GM23338 (cell line): ENCODE results near the gene NR2E3. TPM values are rescaled to one million over a fixed set of nuclear protein-coding genes. Genes with fewer than 3 reads are reported as not detected.

Experiments
- ATAC-seq: fragments of 200-7000 bp; cut with Tn5 transposase; 3 replicates; pipeline ENCODE4 v1.9.1; 2020
- DNase-seq: peaks from one replicate; pipeline ENCODE4 v3.0.0-alpha.2; 2015; ENCODE audit warnings: low spot score
- H2AFZ ChIP-seq: fragments of 200-600 bp; sonication (generic); 2 replicates; pipeline ENCODE4 v1.8.0; 2016; ENCODE audit warnings: antibody characterized with exemption, mild to moderate bottlenecking, moderate library complexity
- H3F3A ChIP-seq: fragments of 200-600 bp; sonication (generic); replicated peaks from 2 replicates; pipeline ENCODE4 v1.8.0; 2017; ENCODE audit warnings: antibody characterized with exemption, mixed run types, low read depth
- H3K27ac ChIP-seq: fragments of 200-600 bp; sonication (generic); 2 replicates; pipeline ENCODE4 v1.6.1; 2016; ENCODE audit warnings: low read depth
- H3K27me3 ChIP-seq: fragments of 200-600 bp; sonication (generic); 2 replicates; pipeline ENCODE4 v1.8.0; 2016; ENCODE audit warnings: mild to moderate bottlenecking, mixed run types, moderate library complexity; ENCODE audit not compliant: insufficient read depth
- H3K36me3 ChIP-seq: fragments of 200-600 bp; sonication (generic); 2 replicates; pipeline ENCODE4 v1.8.0; 2016; ENCODE audit warnings: mild to moderate bottlenecking; ENCODE audit not compliant: insufficient read depth
- H3K4me1 ChIP-seq: fragments of 200-600 bp; sonication (generic); 2 replicates; pipeline ENCODE4 v1.8.0; 2016; ENCODE audit warnings: mild to moderate bottlenecking, moderate library complexity; ENCODE audit not compliant: insufficient read depth
- H3K4me2 ChIP-seq: fragments of 200-600 bp; sonication (generic); 2 replicates; pipeline ENCODE4 v1.7.1; 2017; ENCODE audit warnings: mixed run types
- H3K4me3 ChIP-seq: fragments of 200-600 bp; sonication (generic); 2 replicates; pipeline ENCODE4 v1.6.1; 2016; ENCODE audit warnings: mixed run types
- H3K79me2 ChIP-seq: fragments of 200-600 bp; sonication (generic); replicated peaks from 2 replicates; pipeline ENCODE4 v1.8.0; 2017; ENCODE audit warnings: mild to moderate bottlenecking; ENCODE audit not compliant: insufficient read depth
- H3K9me2 ChIP-seq: fragments of 200-600 bp; sonication (generic); 2 replicates; pipeline ENCODE4 v1.8.0; 2017; ENCODE audit not compliant: insufficient read depth
- H4K20me1 ChIP-seq: fragments of 200-600 bp; sonication (generic); replicated peaks from 2 replicates; pipeline ENCODE4 v1.8.0; 2017; ENCODE audit warnings: mild to moderate bottlenecking; ENCODE audit not compliant: insufficient read depth
- H3K27ac Mint-ChIP-seq: 2 replicates; pipeline ENCODE4 v1.8.0; 2020; ENCODE audit warnings: inconsistent platforms, mild to moderate bottlenecking, moderate library complexity, mixed read lengths
- H3K27me3 Mint-ChIP-seq: 3 replicates; pipeline ENCODE4 v1.8.0; 2022; ENCODE audit warnings: low read depth, mild to moderate bottlenecking, moderate library complexity, mixed read lengths, inconsistent platforms; ENCODE audit not compliant: insufficient read depth, poor library complexity
- H3K36me3 Mint-ChIP-seq: 3 replicates; pipeline ENCODE4 v1.8.0; 2021; ENCODE audit warnings: low read depth, mild to moderate bottlenecking, inconsistent platforms, moderate library complexity, mixed read lengths
- H3K4me1 Mint-ChIP-seq: 3 replicates; pipeline ENCODE4 v1.8.0; 2020; ENCODE audit warnings: mild to moderate bottlenecking, inconsistent platforms, mixed read lengths
- H3K4me3 Mint-ChIP-seq: 3 replicates; pipeline ENCODE4 v1.8.0; 2021; ENCODE audit warnings: moderate library complexity, mild to moderate bottlenecking, inconsistent platforms, mixed read lengths
- H3K9me3 Mint-ChIP-seq: 3 replicates; pipeline ENCODE4 v1.8.0; 2020; ENCODE audit warnings: moderate library complexity, mild to moderate bottlenecking, inconsistent platforms, mixed read lengths
- CREB1 ChIP-seq: fragments of 250-450 bp; sonication (Bioruptor Pico); IDR thresholded peaks from 2 replicates; pipeline ENCODE4 v1.5.0; 2020; ENCODE audit warnings: low read depth, mild to moderate bottlenecking, moderate library complexity
- CTCF ChIP-seq, 2 experiments: fragments of 200-600 bp in 1 of 2; sonication (generic) in 1 of 2; conservative IDR thresholded peaks; 2 replicates each; pipeline versions ENCODE4 v1.5.1 to v1.6.1; 2016 to 2017; ENCODE audit warnings: antibody characterized with exemption in 2 of 2, low read depth in 2 of 2, mild to moderate bottlenecking in 2 of 2, moderate library complexity in 1 of 2
- EZH2phosphoT487 ChIP-seq: fragments of 200-600 bp; sonication (generic); IDR thresholded peaks from one replicate; pipeline ENCODE4 v1.8.1; 2018; ENCODE audit warnings: antibody characterized with exemption; ENCODE audit not compliant: unreplicated experiment
- JUNB ChIP-seq: IDR thresholded peaks from one replicate; pipeline ENCODE4 v1.6.1; 2016; ENCODE audit warnings: antibody characterized with exemption; ENCODE audit not compliant: unreplicated experiment
- NANOG ChIP-seq: IDR thresholded peaks from 2 replicates; pipeline ENCODE4 v1.6.1; 2016; ENCODE audit warnings: antibody characterized with exemption, borderline replicate concordance
- POLR2AphosphoS5 ChIP-seq: IDR thresholded peaks from 2 replicates; pipeline ENCODE4 v1.6.1; 2016; ENCODE audit warnings: antibody characterized with exemption, low read depth
- REST ChIP-seq: IDR thresholded peaks from one replicate; pipeline ENCODE4 v1.6.1; 2018; ENCODE audit warnings: antibody characterized with exemption; ENCODE audit not compliant: unreplicated experiment
- STAT1 ChIP-seq: IDR thresholded peaks from one replicate; pipeline ENCODE4 v1.6.1; 2016; ENCODE audit warnings: antibody characterized with exemption; ENCODE audit not compliant: unreplicated experiment
- ZNF114 ChIP-seq: fragments of 250-450 bp; sonication (Bioruptor Pico); IDR thresholded peaks from 2 replicates; pipeline ENCODE4 v1.5.0; 2020; ENCODE audit warnings: mild to moderate bottlenecking, moderate library complexity
- ZNF331 ChIP-seq: fragments of 250-450 bp; sonication (Bioruptor Pico); IDR thresholded peaks from 2 replicates; pipeline ENCODE4 v1.5.0; 2020; ENCODE audit warnings: low read depth, mild to moderate bottlenecking, moderate library complexity
- ZNF462 ChIP-seq: fragments of 250-450 bp; sonication (Bioruptor Pico); IDR thresholded peaks from 2 replicates; pipeline ENCODE4 v1.5.0; 2020; ENCODE audit warnings: mild to moderate bottlenecking, moderate library complexity
- polyA plus RNA-seq: library from polyadenylated mRNA; unstranded; fragments of >200 nt; fragmentation: Nextera tagmentation; extraction: Ambion mirVana; gene quantifications from 2 replicates; pipeline ENCODE4 v1.2.1, GENCODE V29; 2016
- total RNA-seq: library from RNA; depleted of rRNA; stranded (reverse); fragments of >200 nt; shearing (Covaris generic); gene quantifications from 2 replicates; pipeline ENCODE4 v1.2.3, GENCODE V29; 2014

Gene NR2E3
- total and polyA plus RNA-seq, 2 experiments from 2014 or later = 1.3 to 1.4 TPM

- TF ChIP-seq STAT1 (no peak), CTCF (conservative IDR thresholded peaks at IDR 0.05; ENCODE audit: low read depth in 2 of 2) (no peak), POLR2AphosphoS5 (no peak), REST (no peak), ZNF331 (CRISPR knock-in tag) (no peak), NANOG (no peak), CREB1 (no peak), EZH2phosphoT487 (no peak), JUNB (no peak)
Measured at GRCh38 chr15:71789616-71790015, 20.7 kb upstream of the NR2E3 start (continued).

GRCh38 chr15:71790081-71790480 lies 20.3 kb upstream of the NR2E3 start:
- H3K36me3 Mint-ChIP-seq = no peaks in the 10 kb centered on the region
- no peaks in the 10 kb centered on the region for H3K79me2 ChIP-seq
- no peak overlapping the region for H3K27ac ChIP-seq
- no peaks in the 10 kb centered on the region for H3K27me3 ChIP-seq
- no peaks in the 10 kb centered on the region for H3K9me2 ChIP-seq
- H3K4me3 Mint-ChIP-seq = no peak overlapping the region
- no peak overlapping the region for H2AFZ ChIP-seq
- peaks cover 3% of the 10 kb centered on the region for H3K27me3 Mint-ChIP-seq
- H3F3A ChIP-seq = no peaks in the 10 kb centered on the region
- no peaks in the 10 kb centered on the region for H3K4me1 ChIP-seq
- H3K4me1 Mint-ChIP-seq = no peaks in the 10 kb centered on the region
- DNase-seq (no peak), ATAC-seq (no peak)
- no peaks in the 10 kb centered on the region for H3K9me3 Mint-ChIP-seq
- no peak overlapping the region for H3K4me2 ChIP-seq
- H3K4me3 ChIP-seq = no peak overlapping the region
- H4K20me1 ChIP-seq = no peaks in the 10 kb centered on the region
- H3K27ac Mint-ChIP-seq = no peak overlapping the region
- no peaks in the 10 kb centered on the region for H3K36me3 ChIP-seq
- TF ChIP-seq EZH2phosphoT487 (no peak), ZNF114 (CRISPR knock-in tag) (no peak), NANOG (no peak), REST (no peak), ZNF462 (CRISPR knock-in tag) (no peak), CREB1 (no peak)
